ENCODE measurements around the gene GH2. TPM values are rescaled to one million over a fixed set of nuclear protein-coding genes. Genes with fewer than 3 reads are reported as not detected.
"Not testable (repeated sequence)": the region's sequence is repeated elsewhere in the genome, so short reads cannot be mapped to it uniquely, and the experiment has no call there.

GH2 gene
- total RNA-seq, 4 donors from 2014 or later = not detected

- no peak for TF ChIP-seq CTCF (IDR thresholded peaks at IDR 0.05)
- no peak for DNase-seq (ENCODE audit: low spot score)
- no peak for ATAC-seq (ENCODE audit: low FRiP score)
Observed at GRCh38 chr17:63926164-63926563, 44.4 kb upstream of the GH2 start.

DNA sequence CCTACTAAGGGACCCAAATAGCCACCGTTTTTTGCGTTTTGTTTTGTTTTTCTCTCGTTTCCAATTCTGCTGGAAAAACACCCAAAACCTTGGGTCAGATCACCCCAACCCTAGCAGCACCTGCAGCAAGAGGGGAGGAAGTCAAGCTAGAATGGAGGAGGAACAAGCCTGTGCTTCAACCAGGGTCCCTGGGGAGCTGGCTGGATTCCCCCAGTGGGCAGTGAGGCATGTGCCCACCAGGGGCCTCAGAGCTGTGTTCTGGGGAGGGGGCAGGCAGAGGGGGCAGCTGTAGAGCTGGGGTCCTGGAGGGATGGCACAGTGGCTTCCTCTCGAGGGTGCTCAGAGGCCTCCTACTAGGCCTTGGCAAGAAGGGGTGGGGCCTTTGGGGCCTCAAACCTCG, 43.9 kb upstream of the GH2 start:
- no peak for TF ChIP-seq CTCF (IDR thresholded peaks at IDR 0.05)
- DNase-seq (ENCODE audit: low spot score) (no peak), ATAC-seq (ENCODE audit: low FRiP score) (no peak)

- not testable (repeated sequence) for DNase-seq (ENCODE audit: low spot score); ATAC-seq (ENCODE audit: low FRiP score)
Observed at GRCh38 chr17:63922402-63922801, 40.7 kb upstream of the GH2 start.

DNA sequence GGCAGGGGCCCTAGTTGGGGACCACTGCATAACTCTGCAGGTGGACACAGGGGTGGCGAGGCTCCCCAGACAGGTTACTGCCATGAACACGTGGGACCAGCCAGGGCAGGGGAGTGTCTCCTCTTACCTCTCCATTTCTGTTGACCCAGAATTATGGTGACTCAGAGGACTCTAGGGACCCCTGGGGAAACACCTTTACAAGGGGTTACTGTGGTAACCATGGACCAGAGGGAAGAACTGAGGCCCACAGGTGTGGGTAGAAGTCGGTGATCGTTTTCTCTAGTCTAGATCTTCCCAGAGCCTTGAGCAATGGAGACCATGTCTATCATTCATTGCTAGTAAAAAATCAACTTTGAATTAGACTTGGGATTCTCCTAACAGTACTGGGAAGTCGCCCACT, 39.0 kb upstream of the GH2 start:
- not testable (repeated sequence) for ATAC-seq (ENCODE audit: low FRiP score); DNase-seq (ENCODE audit: low spot score)

GRCh38 chr17:63920050-63920449, 38.3 kb upstream of the GH2 start:
- not testable (repeated sequence) for ATAC-seq (ENCODE audit: low FRiP score); DNase-seq (ENCODE audit: low spot score)

GRCh38 chr17:63919311-63919723, 37.6 kb upstream of the GH2 start:
- peak in 2 of 3 donors; percentile 84 for TF ChIP-seq CTCF (IDR thresholded peaks at IDR 0.05)
- no peak for DNase-seq (ENCODE audit: low spot score)
- peak; percentile 58 for ATAC-seq (ENCODE audit: low FRiP score)

DNA sequence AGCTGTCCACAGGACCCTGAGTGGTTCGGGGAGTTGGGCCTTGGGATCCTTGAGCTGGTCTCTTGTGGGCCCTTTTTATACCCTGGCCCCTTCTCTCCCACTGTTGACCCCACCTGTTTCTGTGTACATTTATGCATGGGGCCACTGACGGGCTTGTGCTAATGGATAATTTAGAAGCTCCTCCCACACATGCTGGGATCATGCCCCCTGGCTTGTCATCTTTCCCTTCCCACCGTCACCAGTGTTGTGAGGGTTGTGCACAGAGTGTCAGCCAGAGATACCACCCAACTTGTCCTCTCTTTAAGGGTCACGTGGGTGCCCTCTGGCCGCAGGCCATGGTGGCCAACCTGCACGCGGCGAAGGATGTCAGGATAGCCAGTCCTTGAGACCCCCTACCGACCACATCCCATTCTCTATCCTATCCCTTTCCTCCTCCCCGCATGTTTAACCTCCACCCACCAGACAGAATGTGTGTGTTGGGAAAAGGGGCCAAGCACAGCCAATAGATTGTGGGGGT, 37.1 kb upstream of the GH2 start, which contains the start of gene GH1:
Gene GH1 (minus strand): TSS at position 51 of the 517 bp plus-strand sequence. CDS start 63 bp downstream, outside the sequence.
- not testable (repeated sequence) for ATAC-seq (ENCODE audit: low FRiP score); DNase-seq (ENCODE audit: low spot score)

- DNase-seq (ENCODE audit: low spot score) = no peak
- ATAC-seq (ENCODE audit: low FRiP score) = no peak
- TF ChIP-seq CTCF (IDR thresholded peaks at IDR 0.05) = no peak
Observed at GRCh38 chr17:63918305-63918704, 36.6 kb upstream of the GH2 start.

DNA sequence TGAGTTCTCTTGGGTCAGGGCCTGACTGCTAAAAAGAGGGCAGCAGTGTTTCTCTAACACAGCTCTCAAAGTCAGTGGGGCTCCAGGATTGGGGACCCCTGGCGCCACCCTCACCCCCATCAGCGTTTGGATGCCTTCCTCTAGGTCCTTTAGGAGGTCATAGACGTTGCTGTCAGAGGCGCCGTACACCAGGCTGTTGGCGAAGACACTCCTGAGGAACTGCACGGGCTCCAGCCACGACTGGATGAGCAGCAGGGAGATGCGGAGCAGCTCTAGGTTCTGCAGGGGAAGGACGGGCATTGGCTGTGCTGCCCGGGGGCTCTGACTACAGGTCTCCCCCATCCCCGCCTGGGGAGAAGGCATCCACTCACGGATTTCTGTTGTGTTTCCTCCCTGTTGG, 35.9 kb upstream of the GH2 start:
- DNase-seq (ENCODE audit: low spot score) = no peak
- no peak for ATAC-seq (ENCODE audit: low FRiP score)
- no peak for TF ChIP-seq CTCF (IDR thresholded peaks at IDR 0.05)

GRCh38 chr17:63917206-63917605, 35.5 kb upstream of the GH2 start:
- ATAC-seq (ENCODE audit: low FRiP score); DNase-seq (ENCODE audit: low spot score): not testable (repeated sequence)

Data from omental fat pad (tissue), 4 donors.